Measurements from ENCODE around the gene SLC6A1.

Gene SLC6A1

GRCh38 chr3:10968401-10968800, 24.1 kb upstream of the SLC6A1 start:
- DNase-seq (ENCODE audit: insufficient read length, low spot score) (no peak), FAIRE-seq (no peak)
- TF ChIP-seq PAX5 (IDR thresholded peaks at IDR 0.05; ENCODE audit: insufficient read depth, low read length, severe bottlenecking) (no peak), POU2F2 (IDR thresholded peaks at IDR 0.05; ENCODE audit: low read depth, low read length) (no peak), SPI1 (IDR thresholded peaks at IDR 0.05; ENCODE audit: low read depth, low read length) (no peak), TAF1 (IDR thresholded peaks at IDR 0.05; ENCODE audit: low read depth, low read length) (no peak)

DNA sequence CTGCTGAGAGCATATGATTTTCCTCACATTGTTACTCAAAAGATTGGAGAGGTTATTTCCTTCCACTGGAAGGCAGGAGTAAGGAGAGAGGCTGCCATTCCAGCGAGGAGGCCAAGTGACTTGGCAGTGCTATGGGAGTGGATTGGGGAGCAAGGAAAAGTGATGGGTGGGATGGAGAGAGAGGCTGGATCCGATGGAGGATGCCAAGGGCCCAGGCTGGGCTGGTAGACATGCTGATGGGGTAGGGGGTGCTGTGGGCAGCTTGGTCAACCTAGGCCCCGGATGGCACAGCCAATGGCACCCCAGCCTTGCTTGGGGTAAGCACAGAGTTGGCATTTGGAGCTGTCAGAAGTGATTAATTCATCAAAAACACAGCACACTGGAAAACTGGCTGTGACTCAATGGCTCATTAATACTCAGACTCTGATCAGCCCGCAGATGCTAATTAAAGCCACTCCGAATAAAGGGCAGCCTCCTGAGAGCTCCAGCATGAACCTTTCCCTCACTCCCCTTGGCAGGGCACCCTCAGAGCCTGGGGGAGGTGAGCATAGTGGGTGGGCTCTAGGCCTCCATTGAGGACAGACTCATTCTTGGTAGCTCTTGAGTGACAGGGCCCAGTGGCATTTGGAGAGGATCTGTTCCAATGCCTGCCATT, 22.1 kb upstream of the SLC6A1 start:
- FAIRE-seq (no peak), DNase-seq (ENCODE audit: insufficient read length, low spot score) (no peak)
- TF ChIP-seq POU2F2 (IDR thresholded peaks at IDR 0.05; ENCODE audit: low read depth, low read length) (no peak), PAX5 (IDR thresholded peaks at IDR 0.05; ENCODE audit: insufficient read depth, low read length, severe bottlenecking) (no peak), SPI1 (IDR thresholded peaks at IDR 0.05; ENCODE audit: low read depth, low read length) (no peak), TAF1 (IDR thresholded peaks at IDR 0.05; ENCODE audit: low read depth, low read length) (no peak), POLR2A (IDR thresholded peaks at IDR 0.05; ENCODE audit: low read depth, low read length) (no peak), POLR2AphosphoS5 (IDR thresholded peaks at IDR 0.05; ENCODE audit: low read depth, low read length) (no peak)

DNA sequence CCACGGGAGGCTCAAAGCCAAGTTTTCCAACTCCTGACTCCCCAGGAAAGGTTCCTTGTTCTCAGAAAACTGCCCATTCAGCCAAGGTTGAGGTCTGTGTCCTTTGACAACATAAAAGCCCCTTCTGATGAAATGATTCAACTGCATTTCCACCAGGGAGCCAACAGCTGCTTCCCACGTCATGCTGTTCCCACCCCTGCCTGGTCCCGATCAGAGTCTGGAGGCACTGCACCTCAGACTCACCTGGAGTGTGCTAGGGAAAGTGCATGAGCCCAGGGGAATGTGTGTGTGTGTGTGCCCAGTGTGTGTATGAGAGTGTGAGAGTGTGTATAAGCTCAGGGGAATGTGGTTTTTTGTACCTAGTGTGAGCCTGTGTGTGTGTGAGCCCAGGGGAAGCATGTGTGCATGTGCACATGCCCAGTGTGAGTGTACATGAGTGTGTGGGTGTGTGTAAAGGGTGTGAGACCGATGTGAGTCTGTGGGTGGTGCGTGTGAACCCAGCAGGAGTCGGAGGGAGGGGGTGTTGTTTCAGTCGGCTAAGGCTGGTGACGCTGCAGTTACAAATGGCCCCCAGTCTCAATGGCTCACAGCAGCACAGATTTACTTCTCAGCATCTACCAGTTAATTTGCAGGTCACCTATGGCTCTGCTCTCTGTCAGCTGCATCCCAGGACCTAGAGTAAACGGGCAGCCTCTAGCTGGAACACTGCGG, 20.3 kb upstream of the SLC6A1 start:
- FAIRE-seq: no peak
- TF ChIP-seq POU2F2 (IDR thresholded peaks at IDR 0.05; ENCODE audit: low read depth, low read length): no peak
- TF ChIP-seq TAF1 (IDR thresholded peaks at IDR 0.05; ENCODE audit: low read depth, low read length): no peak
- no peak for TF ChIP-seq PAX5 (IDR thresholded peaks at IDR 0.05; ENCODE audit: insufficient read depth, low read length, severe bottlenecking)
- TF ChIP-seq POLR2AphosphoS5 (IDR thresholded peaks at IDR 0.05; ENCODE audit: low read depth, low read length): no peak
- no peak for TF ChIP-seq POLR2A (IDR thresholded peaks at IDR 0.05; ENCODE audit: low read depth, low read length)
- no peak for TF ChIP-seq SPI1 (IDR thresholded peaks at IDR 0.05; ENCODE audit: low read depth, low read length)
- no peak for DNase-seq (ENCODE audit: insufficient read length, low spot score)

- no peak for DNase-seq (ENCODE audit: insufficient read length, low spot score)
- FAIRE-seq: no peak
- TF ChIP-seq SPI1 (IDR thresholded peaks at IDR 0.05; ENCODE audit: low read depth, low read length) (no peak), PAX5 (IDR thresholded peaks at IDR 0.05; ENCODE audit: insufficient read depth, low read length, severe bottlenecking) (no peak), TAF1 (IDR thresholded peaks at IDR 0.05; ENCODE audit: low read depth, low read length) (no peak), POLR2A (IDR thresholded peaks at IDR 0.05; ENCODE audit: low read depth, low read length) (no peak), POLR2AphosphoS5 (IDR thresholded peaks at IDR 0.05; ENCODE audit: low read depth, low read length) (no peak), POU2F2 (IDR thresholded peaks at IDR 0.05; ENCODE audit: low read depth, low read length) (no peak)
These were observed 19.4 kb upstream of the SLC6A1 start for GRCh38 chr3:10973046-10973595.

- DNase-seq (ENCODE audit: insufficient read length, low spot score) (no peak), FAIRE-seq (no peak)
- TF ChIP-seq PAX5 (IDR thresholded peaks at IDR 0.05; ENCODE audit: insufficient read depth, low read length, severe bottlenecking): no peak
- no peak for TF ChIP-seq TAF1 (IDR thresholded peaks at IDR 0.05; ENCODE audit: low read depth, low read length)
- TF ChIP-seq POU2F2 (IDR thresholded peaks at IDR 0.05; ENCODE audit: low read depth, low read length): no peak
- TF ChIP-seq POLR2AphosphoS5 (IDR thresholded peaks at IDR 0.05; ENCODE audit: low read depth, low read length): no peak
- TF ChIP-seq SPI1 (IDR thresholded peaks at IDR 0.05; ENCODE audit: low read depth, low read length): no peak
- no peak for TF ChIP-seq POLR2A (IDR thresholded peaks at IDR 0.05; ENCODE audit: low read depth, low read length)
These were observed 18.4 kb upstream of the SLC6A1 start for GRCh38 chr3:10974131-10974530.

DNA sequence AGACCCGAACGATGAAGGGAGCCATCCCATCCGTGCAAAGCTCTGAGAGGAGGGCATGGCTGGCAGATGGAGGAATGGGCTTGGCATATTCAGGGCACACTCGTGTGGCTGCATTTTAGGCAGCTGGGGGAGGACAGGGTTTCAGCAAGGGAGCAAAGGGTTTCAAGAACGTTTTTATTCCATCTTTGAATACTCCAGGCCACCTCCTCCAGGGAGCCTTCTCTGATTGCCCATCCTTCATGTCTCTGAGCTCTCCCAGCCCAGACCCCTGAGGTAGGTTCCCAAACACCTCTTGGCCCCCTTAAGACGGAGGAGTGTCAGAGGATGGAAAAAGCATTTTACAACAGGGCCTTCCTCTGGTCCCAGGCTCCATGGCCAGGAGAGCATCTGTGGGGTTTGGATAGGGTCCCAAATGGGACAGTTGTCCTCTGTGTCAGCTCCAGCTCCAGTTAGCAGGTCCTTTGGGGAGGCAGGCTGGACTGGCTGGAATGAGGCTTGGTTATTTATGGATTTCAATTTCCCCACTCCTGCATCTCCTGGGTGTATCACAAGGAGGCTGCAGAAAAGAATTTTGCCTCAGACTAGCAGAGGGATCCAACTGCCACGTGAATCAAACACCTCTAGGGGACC, 17.7 kb upstream of the SLC6A1 start:
- TF ChIP-seq PAX5 (IDR thresholded peaks at IDR 0.05; ENCODE audit: insufficient read depth, low read length, severe bottlenecking) (no peak), POLR2AphosphoS5 (IDR thresholded peaks at IDR 0.05; ENCODE audit: low read depth, low read length) (no peak)
- no peak for DNase-seq (ENCODE audit: insufficient read length, low spot score)
- FAIRE-seq: no peak

- FAIRE-seq (no peak), DNase-seq (ENCODE audit: insufficient read length, low spot score) (no peak)
These were observed 16.8 kb upstream of the SLC6A1 start for GRCh38 chr3:10975695-10976234.

GRCh38 chr3:10976770-10977169, 15.8 kb upstream of the SLC6A1 start:
- FAIRE-seq (no peak), DNase-seq (ENCODE audit: insufficient read length, low spot score) (no peak)

More at GRCh38 chr3:10975695-10976234, 16.8 kb upstream of the SLC6A1 start:
- TF ChIP-seq POU2F2 (IDR thresholded peaks at IDR 0.05; ENCODE audit: low read depth, low read length) (no peak), POLR2AphosphoS5 (IDR thresholded peaks at IDR 0.05; ENCODE audit: low read depth, low read length) (no peak), PAX5 (IDR thresholded peaks at IDR 0.05; ENCODE audit: insufficient read depth, low read length, severe bottlenecking) (no peak), SPI1 (IDR thresholded peaks at IDR 0.05; ENCODE audit: low read depth, low read length) (no peak), TAF1 (IDR thresholded peaks at IDR 0.05; ENCODE audit: low read depth, low read length) (no peak), POLR2A (IDR thresholded peaks at IDR 0.05; ENCODE audit: low read depth, low read length) (no peak)

DNA sequence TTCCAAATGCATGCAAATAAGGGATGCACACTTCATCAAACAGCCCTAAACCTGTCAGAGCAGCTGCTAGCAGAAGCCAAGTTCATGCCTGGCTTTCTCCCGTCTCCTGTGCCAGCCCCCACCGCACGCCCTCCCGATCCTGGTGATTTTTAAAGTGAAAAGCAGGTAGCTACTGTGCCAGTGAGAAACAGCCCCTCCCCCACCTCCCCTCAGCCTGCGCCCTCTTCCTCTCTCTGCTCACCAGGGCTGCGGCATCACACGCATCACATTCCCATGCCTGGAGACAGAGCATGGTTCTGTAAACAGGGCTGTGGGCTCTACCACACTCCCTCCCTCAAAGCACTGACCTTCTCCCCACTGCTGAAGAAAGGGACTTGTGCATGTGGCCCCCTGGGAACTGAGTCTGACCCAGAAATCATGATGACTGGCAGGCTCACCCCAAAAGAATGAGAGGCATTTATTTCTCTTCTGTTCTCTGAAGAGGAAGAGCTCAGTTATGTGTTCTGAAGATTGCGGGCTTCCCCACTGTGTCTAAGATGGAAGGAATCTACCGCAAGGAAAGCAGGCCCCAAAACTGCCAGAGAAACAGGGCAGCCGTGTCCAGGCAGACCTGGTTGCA, 14.5 kb upstream of the SLC6A1 start:
- TF ChIP-seq POLR2AphosphoS5 (IDR thresholded peaks at IDR 0.05; ENCODE audit: low read depth, low read length): no peak
- TF ChIP-seq POU2F2 (IDR thresholded peaks at IDR 0.05; ENCODE audit: low read depth, low read length): no peak
- TF ChIP-seq TAF1 (IDR thresholded peaks at IDR 0.05; ENCODE audit: low read depth, low read length): no peak
- TF ChIP-seq POLR2A (IDR thresholded peaks at IDR 0.05; ENCODE audit: low read depth, low read length): no peak
- FAIRE-seq (no peak), DNase-seq (ENCODE audit: insufficient read length, low spot score) (no peak)

More at GRCh38 chr3:10976770-10977169, 15.8 kb upstream of the SLC6A1 start:
- TF ChIP-seq SPI1 (IDR thresholded peaks at IDR 0.05; ENCODE audit: low read depth, low read length) (no peak), PAX5 (IDR thresholded peaks at IDR 0.05; ENCODE audit: insufficient read depth, low read length, severe bottlenecking) (no peak)
